ENCODE data around the gene CDY1.
"Not testable (repeated sequence)": the region's sequence is repeated elsewhere in the genome, so short reads cannot be mapped to it uniquely, and the experiment has no call there.

CDY1 gene

GRCh38 chrY:25621817-25622216, at the start of gene CDY1:
Gene CDY1, plus strand, starts transcription at chrY:25622117. Its CDS starts 326 bp downstream, at chrY:25622443.
- DNase-seq (ENCODE audit: low spot score); in situ Hi-C loops (cut with MboI; ENCODE audit: low pct_unique_long_range_greater_than_20kb, low sequenced_read_pairs, unreplicated experiment): not testable (repeated sequence)

- DNase-seq (ENCODE audit: low spot score); in situ Hi-C loops (cut with MboI; ENCODE audit: low pct_unique_long_range_greater_than_20kb, low sequenced_read_pairs, unreplicated experiment): not testable (repeated sequence)
Observed at GRCh38 chrY:25593336-25593735, 28.6 kb upstream of the CDY1 start.

- in situ Hi-C loops (cut with MboI; ENCODE audit: low pct_unique_long_range_greater_than_20kb, low sequenced_read_pairs, unreplicated experiment); DNase-seq (ENCODE audit: low spot score): not testable (repeated sequence)
Observed at GRCh38 chrY:25620209-25620608, 1.7 kb upstream of the CDY1 start.

GRCh38 chrY:25626524-25626923, 4.6 kb downstream of the CDY1 start:
- in situ Hi-C loops (cut with MboI; ENCODE audit: low pct_unique_long_range_greater_than_20kb, low sequenced_read_pairs, unreplicated experiment) = not testable (repeated sequence)

GRCh38 chrY:25630383-25631112, 8.6 kb downstream of the CDY1 start:
- in situ Hi-C loops (cut with MboI; ENCODE audit: low pct_unique_long_range_greater_than_20kb, low sequenced_read_pairs, unreplicated experiment); DNase-seq (ENCODE audit: low spot score): not testable (repeated sequence)

More at GRCh38 chrY:25626524-25626923, 4.6 kb downstream of the CDY1 start:
- not testable (repeated sequence) for DNase-seq (ENCODE audit: low spot score)

- in situ Hi-C loops (cut with MboI; ENCODE audit: low pct_unique_long_range_greater_than_20kb, low sequenced_read_pairs, unreplicated experiment); DNase-seq (ENCODE audit: low spot score): not testable (repeated sequence)
Observed at GRCh38 chrY:25639852-25640251, 17.9 kb downstream of the CDY1 start.

- in situ Hi-C loops (cut with MboI; ENCODE audit: low pct_unique_long_range_greater_than_20kb, low sequenced_read_pairs, unreplicated experiment); DNase-seq (ENCODE audit: low spot score): not testable (repeated sequence)
Observed at GRCh38 chrY:25643024-25643915, 21.4 kb downstream of the CDY1 start.

Measured in GM13977 (cell line).